NCI-H1417 treated with DMSO at 0.1 percent for 48 hours (cell line): ENCODE data around the gene EIF4ENIF1.
"Not testable (repeated sequence)": the region's sequence is repeated elsewhere in the genome, so short reads cannot be mapped to it uniquely, and the experiment has no call there.

Source experiments
- DNase-seq: peaks from one replicate; lab custom pipeline; 2025; lab: John Stamatoyannopoulos, UW

The EIF4ENIF1 gene

DNA sequence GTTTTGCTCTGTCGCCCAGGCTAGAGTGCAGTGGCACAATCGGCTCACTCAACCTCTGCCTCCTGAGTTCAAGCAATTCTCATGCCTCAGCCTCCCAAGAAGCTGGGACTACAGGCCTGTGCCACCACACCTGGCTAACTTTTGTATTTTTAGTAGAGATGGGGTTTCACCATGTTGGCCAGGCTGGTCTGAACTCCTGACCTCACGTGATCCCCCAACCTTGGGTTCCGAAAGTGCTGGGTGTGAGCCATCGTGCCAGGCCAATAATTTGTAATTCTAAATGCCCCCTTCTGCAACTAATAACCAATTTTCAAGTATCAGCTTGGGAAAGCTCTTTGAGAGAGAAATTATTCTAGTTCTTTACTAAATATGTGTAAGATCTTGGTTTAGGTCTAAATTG is 3.7 kb upstream of the EIF4ENIF1 start:
- DNase-seq: not testable (repeated sequence)

DNA sequence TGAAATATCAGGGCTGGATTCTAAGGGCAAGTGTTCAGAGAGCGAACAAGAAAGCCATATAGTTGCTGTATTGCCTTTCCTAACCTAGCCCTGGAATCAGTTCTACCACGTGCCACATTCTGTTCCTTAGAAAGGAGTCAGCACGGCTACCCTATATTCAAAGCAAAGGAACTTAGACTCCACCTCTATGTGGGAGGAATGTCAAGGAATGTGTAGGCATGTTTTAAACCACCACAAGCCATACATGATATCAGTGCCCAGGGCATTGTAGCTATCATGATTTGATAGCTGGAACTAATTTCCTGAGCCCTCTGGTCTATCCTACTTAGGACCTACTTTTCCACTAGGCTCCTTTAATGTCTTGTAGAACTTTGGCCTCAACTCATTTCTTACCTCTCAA is 2.5 kb upstream of the EIF4ENIF1 start:
- DNase-seq: no peak

DNA sequence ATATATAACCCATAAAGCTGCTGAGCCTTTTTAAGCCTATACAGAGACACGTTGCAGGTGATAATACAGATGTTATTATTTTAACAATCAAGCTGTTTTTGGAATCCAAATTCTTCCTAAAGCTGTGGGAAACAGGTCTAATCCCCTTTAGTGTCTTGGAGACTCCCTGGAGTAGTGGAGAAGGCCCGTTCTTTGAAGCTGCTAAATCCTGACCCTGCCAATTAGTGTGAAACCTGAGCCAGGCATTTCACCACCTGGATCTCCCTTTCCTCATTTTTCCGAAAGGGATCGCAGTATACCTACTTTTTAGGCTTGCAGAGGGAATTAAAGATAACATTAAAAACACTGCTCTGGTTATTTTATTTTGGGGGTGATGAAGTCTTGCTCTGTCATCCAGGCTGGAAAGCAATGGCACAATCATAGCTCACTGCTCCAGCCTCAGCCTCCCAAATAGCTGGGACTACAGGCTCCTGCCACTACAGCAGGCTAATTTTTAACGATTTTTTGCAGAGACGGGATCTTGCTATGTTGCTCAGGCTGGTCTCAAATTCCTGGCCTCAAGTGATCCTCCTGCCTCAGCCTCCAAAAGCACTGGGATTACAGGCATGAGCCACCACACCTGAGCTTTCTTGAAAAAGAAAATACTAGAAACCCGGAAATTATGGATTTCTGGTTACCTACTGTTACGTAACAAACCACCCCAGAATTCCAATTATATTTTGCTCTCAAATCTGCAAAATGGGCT is 1.7 kb upstream of the EIF4ENIF1 start:
- no peak for DNase-seq

DNA sequence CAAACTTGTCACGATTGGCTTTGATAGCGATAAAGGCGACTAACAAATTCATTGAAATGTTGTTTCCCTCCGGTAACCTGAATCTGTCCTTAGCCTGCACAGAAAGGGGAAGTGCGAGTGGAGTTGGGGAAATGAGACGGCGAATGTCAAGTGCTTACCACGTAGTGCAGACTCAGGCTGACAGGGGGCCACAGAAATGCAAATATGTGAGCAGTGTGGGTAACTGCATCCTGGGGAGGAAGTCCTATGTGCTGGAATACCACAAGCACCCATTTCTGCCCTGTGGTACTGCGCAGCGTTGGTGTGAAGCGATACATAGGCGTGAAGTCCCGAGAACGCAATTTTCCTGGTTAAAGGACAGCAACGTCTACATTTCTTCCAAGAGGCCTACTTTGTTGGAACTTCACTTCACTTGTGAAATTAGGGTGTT is 869 bp upstream of the EIF4ENIF1 start:
- no peak for DNase-seq

DNA sequence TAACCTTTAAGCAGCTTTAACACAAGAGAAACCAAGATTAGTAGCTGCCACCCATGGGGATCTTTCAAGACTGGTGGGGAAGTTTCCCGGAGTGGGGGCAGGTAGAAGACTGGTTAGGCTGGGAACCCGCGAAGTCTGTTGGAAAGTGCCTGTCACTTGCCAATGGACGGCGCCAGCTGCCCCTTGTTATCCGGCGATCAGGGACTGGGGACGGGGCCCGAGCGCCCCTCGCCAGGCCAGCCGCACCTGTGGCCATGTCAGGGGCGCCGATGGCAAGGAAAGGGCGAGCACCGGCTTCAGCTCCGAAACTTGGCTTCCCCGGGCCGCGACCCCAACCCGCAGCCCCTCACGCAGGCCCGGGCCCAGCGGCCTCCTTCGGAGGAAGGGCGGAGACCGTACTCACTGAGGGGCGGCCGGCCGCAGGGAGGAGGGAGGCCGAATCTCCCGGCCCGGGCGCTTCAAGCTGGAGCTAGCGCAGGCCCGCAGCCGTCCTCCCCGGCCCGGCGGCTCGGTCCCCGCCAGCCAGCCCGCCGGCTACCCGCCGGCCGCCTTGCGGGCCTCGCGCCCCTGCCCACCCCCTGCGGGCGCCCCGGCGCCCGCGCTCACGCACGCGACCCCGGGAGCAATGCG is 539 bp downstream of the EIF4ENIF1 start:
- no peak for DNase-seq

DNA sequence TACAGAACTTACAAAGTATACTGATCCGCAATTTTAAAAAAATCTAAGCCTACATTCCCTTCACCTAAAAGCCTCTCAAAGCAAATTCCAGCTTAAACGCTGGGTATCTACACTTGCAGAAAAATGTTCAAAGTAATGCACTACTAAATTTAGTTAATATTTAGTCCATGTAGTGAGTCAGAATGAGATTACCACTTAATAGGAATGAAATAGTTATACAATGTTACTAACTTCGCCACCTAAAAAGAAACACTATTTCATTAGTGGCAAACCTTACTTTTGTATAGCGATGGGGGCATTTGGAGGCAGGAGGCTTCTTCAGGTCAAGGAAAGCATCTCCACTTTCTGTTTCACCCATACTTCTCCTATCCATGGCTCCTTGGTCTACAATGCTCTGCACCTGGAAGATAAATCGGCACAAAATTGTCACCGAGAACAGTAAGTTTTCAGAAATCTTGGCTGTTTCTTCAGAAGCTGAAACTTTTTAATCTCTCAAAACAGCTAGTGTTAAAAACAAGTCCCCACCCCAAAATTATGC is 1.2 kb downstream of the EIF4ENIF1 start:
- no peak for DNase-seq

DNA sequence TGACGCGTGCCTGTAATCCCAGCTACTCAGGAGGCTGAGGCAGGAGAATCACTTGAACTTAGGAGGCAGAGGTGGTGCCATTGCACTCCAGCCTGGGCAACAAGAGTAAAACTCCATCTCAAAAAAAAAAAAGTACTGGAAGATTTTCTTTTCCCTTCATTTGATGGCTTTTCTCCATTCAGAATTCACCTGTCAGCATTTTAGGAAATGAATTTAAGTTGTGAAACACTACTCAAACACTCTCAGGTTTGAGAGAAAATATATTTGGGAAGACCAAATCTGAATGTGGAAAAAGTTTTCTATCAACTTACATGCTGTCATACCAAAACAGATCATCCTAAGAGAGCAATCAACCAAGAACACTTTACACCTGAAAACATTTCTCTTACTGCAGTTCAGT is 2.7 kb downstream of the EIF4ENIF1 start:
- DNase-seq: no peak

DNA sequence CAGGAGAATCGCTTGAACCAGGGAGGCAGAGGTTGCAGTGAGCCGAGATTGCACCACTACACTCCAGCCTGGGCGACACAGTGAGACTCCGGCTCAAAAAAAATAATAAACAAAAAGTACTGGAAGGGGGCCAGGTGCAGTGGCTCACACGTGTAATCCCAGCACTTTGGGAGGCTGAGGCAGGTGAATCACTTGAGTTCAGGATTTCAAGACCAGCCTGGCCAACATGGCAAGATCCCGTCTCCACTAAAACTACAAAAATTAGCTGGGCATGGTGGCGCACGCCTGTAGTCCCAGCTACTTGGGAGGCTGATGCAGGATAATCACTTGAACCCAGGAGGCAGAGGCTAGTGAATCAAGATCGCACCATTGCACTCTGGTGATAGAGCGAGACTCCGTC is 3.3 kb downstream of the EIF4ENIF1 start:
- DNase-seq: not testable (repeated sequence)

DNA sequence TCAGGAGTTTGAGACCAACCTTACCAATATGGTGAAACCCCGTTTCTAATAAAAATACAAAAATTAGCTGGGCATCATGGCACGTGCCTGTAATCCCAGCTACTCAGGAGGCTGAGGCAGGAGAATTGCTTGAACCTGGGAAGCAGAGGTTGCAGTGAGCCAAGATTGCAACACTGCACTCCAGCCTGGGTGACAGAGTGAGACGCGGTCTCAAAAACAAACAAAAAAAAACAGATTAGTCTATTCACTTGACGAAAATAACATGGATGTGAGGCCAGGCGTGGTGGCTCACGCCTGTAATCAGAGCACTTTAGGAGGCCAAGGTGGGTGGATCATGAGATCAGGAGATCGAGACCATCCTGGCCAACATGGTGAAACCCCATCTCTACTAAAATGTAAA is 7.2 kb downstream of the EIF4ENIF1 start:
- not testable (repeated sequence) for DNase-seq

DNA sequence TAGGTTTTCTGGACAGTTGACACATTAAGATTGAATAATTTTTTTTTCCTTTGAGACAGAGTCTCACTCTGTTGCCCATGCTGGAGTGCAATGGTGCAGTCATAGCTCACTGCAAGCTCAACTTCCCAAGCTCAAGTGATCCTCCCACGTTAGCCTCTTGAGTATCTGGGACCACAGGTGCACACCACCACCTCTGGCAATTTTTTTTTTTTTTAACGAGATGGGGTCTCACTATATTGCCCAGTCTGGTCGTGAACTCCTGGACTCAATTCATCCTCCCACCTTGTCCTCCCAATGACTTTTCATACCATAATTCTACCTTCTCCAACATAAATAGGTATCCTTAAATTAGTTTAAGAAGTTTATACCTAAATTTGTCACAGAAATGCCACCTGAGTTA is 8.5 kb downstream of the EIF4ENIF1 start:
- DNase-seq: no peak

DNA sequence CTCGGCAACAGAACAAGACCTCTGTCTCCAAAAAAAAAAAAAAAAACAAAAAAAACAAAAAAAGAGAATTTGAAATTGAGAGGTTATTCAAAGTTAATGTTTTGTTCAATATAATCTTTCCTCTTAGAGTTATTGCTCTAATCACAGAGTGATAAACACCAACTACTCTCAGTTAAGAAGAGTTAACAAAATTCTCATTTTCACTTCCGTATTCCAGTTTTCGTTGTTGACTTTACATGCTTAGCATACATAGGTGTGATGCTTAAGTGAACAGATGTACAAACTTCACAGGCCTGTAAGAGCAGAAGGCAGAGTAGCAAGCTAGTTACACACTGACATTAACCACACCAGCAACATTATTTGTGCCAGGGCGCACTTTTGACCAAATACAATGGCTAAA is 12.3 kb downstream of the EIF4ENIF1 start:
- no peak for DNase-seq

DNA sequence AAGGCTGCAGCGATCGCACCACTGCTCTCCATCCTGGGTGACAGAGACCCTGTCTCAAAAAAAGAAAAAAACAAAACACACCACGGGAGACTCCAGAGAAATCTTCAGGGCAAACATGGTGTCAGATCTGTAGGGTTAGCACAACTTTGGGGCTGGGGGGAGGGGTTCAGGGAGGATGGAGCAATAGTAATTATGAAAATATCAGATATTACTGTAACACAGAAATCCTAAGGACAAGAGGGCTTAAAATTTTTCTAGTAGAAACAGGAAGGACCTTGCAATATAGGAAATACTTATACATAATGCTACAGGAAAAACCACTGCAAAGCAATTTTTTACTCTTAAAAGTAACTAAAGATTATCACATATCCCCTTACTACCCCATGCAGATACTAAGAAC is 13.8 kb downstream of the EIF4ENIF1 start:
- no peak for DNase-seq

DNA sequence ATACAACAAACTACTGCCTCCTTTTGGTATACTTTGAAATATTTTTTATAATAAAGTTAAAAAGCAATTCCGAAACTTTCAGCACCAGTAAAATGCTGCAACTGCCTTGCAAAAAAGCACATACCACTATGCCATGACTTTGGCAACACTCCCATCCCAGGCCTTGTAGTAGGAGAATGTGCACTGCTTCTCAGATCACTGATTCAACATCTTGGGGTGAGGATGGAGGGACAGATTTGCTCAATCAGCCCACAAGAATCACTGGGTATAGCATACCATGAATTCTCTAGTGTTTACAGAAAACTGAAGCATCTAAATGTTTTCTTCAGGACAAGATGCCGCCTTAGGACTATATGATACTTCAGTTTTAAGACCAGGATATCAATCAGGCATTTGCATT is 14.9 kb downstream of the EIF4ENIF1 start:
- no peak for DNase-seq

DNA sequence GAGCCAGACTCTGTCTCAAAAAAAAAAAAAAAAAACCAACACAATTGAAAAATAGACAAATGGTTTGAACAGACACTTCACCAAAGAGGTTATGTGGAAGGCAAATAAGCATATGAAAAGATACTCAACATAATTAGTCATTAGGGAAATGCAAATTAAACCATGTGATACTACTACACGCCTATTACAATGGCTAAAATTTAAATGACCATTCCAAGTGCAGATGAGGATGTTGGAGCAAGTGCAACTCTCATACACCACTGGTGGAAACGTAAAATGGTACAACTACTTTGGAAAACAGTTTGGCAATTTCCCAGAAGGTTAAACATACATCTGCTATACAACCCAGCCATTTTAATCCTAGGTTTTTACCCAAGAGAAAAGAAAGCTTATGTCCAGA is 24.3 kb downstream of the EIF4ENIF1 start:
- DNase-seq: no peak

DNA sequence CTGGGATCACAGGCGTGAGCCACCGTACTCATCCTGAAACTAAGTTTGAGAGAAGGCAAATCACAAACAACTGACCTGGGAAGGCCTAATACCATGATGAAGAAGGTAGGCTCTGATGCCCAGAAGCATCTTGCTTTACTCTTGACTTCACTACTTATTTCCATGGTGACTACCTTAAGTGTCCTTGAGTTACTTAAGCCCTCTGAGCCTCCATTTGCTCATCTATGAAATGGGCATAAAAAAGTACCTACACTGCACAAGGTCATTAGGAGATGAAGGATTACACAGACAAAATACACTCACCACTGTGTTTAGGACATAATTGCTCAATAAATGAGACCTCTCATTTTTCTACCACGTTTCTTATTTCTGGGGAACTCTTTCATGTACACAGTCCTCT is 27.9 kb downstream of the EIF4ENIF1 start:
- no peak for DNase-seq

DNA sequence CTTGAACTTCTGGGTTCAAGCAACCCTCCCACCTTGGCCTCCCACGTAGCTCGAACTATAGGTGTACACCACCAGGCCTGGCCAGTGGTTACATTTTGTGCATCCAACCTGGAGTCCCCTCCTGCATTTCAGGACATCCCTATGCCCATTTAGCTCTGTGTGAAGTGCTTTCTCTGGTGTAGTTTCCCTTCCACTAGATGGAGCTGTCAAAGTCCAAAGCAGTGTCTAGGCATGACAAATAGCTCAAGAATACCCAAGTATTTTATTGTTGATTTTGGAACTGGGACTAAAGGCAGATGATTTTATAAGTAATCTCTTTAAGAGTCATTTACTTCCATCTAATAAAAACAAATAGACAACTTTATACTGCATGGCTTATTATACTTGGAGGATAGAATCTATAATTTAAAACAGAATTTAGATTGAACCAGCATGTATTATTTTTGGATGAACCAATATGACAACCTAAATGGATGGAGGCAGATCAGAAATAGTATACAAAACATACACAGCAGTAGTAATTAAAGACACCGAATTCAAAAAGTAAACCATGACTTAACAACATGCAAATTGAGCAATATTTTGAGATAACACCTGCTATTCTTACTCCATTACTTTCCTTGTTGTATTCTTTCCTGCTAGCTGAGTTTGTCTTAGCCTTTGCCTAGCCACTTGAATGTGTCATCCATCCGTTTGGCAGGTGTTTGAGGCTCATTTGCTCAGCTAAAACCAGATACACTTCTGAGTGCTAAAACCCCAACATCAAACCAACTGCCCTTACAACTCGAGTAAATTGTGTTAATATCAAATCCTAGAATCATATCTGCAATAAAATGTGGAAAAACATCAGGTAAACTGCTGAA is 37.7 kb downstream of the EIF4ENIF1 start:
- DNase-seq: no peak

DNA sequence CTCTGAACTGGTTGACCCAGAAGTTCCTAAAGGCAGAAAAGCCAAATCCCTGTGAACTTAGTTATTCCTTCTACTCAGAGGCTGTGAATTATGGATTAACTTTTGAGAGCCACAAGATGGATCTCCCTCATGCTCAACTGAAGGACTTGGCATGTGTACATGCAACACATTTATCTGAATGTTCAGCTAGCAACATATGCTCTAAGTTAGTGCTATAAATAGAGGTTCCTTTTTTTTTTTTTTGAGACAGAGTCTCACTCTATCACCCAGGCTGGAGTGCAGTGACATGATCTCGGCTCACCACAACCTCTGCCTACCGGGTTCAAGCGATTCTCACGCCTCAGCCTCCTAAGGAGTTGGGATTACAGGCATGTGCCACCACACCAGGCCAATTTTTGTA is 40.1 kb downstream of the EIF4ENIF1 start:
- no peak for DNase-seq

DNA sequence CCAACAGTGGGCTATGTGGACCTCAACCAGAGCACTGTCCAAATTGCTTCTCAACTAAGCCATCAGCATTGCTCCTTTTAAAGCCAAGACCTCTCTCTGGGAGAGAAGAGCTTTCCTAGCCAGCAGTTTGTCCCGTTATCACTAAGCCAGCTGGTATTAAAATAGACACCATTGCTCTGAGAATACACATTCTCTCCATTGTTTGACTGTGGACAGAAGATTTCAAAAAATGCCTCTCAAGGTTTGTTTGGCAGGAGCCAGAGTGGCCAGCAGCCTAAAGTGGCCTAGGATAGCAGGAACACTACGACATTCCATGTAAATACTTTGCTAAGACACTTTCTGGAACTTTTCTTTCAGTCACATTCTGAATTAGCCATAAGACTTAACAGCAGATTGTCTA is 41.3 kb downstream of the EIF4ENIF1 start:
- DNase-seq: no peak

DNA sequence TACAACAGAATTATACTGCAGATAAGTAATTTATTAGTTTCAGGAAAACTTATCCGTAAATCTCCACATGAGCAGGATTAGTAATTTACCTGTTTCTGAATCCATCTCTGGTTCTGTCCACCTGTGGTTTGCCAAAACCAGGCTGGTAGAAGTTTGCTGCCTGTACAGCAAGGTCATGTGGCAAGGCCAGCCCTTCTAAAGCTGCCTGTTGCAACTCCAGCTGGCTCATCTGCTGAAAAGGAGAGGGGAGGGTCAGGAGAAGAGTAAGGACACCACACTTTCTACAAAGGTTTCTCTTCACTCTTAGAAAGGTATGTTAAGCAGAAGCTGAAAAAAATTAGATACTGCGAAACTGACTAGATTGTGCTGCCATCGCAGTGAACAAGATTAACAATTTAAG is 42.3 kb downstream of the EIF4ENIF1 start:
- DNase-seq: no peak

DNA sequence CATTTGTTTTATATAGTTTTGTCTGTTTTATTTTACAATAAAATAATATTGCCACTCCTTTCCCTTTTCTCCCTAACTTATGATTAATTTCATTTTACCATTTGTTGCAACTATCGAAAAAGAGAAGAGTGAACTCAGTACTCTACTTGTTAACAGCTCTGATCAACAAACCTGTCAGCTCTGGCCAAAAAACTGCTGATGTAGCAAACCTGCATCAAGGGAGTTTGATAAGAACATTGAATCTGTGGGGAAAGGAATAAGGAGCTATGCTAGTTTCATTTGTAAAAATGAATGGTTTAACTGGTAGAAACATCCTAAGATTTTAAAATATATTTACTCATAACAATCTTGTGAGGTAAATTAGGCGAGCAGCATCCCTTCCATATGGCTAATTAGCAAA is 42.9 kb downstream of the EIF4ENIF1 start:
- DNase-seq: no peak

DNA sequence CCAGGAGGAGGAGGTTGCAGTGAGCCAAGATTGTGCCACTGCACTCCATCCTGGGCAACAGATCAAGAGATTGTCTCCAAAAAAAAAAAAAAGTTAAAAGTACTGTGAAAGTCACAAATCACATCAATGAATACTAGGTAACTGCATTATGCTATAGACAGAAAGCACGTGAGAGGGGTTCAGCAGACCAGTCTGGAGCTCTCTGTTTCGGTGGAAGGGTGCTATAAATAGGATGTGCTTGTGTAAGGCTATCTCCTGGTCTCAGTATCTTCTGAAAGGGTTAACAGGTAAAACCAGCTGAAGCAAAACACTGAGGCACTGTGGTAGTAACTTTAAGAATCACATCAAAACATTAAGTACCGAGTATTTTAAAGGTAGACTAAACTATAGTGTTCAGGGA is 43.4 kb downstream of the EIF4ENIF1 start:
- DNase-seq: no peak

DNA sequence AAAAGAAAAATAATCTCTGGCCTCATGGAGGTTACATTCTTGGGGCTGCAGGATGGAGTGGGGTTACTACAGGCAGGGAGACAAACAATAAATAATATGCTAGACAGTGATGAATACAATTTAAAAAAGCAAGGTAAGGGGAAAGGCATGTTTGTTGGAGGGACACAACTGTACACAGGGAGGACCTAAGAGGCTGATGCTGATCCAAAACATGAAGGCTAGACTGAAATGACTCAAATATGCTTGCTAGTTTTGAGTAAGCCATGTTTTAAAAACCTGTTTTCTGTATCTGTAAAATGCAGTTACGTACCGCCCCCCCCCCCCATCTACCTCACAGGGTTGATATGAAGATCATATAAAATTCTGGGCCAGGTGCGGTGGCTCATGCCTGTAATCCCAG is 44.0 kb downstream of the EIF4ENIF1 start:
- DNase-seq: no peak

DNA sequence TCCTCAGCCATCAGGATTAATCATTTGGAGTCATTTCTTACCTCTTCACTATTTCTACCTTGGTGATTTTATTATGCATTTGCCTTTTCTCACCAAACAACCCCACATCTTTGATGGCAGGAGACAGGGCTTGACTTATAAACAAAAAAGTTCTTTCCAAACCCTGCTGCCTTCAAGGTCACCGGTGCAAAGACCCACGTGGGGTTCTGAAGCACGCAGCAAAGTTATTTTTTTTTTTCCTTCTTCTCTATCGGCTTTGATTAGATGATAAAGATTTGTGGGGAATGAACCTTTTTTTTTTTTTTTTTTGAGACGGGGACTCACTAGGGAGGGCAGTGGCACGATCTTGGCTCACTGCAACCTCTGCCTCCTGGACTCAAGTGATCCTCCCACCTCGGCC is 46.1 kb downstream of the EIF4ENIF1 start:
- DNase-seq: no peak
